Stimulated activated naive CD8-positive, alpha-beta T cell treated with anti-CD3 and anti-CD28 coated beads, Interleukin-15, Interleukin-2, amounts not matched to agents 100 U/mL and 50 U/mL, for 24 hours (primary cell): ENCODE data around the gene CASP1.
A peak's percentile ranks its signal among the peaks of the same experiment; 100 is the strongest.
"Not testable (repeated sequence)": the region's sequence is repeated elsewhere in the genome, so short reads cannot be mapped to it uniquely, and the experiment has no call there.

ENCODE experiments used
- ATAC-seq: fragments of 150-1000 bp; cut with Tn5 transposase; one replicate; pipeline ENCODE4 v1.10.0; 2021
- DNase-seq: peaks from one replicate; pipeline ENCODE4 v3.0.0; 2021

The CASP1 gene

DNA sequence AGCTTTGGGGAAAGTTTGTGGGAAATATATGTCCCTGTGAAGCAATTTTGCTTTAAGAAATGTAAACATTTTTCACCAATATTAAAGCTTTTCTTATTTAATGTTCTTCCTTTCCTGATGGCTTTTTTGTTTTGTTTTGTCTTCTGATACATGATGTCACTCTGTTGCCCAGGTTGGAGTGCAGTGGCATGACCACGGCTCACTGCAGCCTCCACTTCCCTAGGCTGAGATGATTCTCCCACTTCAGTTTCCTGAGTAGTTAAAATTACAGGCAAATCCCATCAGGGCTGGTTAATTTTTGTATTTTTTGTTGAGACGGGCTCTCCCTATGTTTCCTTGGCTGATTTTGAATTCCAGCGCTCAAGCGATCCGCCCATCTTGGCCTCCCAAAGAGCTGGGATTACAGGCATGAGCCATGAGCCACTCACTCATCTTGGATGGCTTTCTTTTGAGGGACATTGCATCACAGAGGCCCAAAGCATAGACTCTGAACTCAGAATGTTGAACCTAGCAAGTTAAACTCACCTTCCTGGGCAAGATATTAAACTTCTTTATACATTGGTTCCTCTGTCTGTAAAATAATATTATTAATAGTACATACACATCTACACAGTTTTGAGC lies 10.8 kb upstream of the CASP1 start:
- DNase-seq (no peak), ATAC-seq (no peak)

- ATAC-seq (peak; percentile 92), DNase-seq (peak; percentile 33)
These were observed 9.9 kb upstream of the CASP1 start, which contains the start of gene CARD16 for GRCh38 chr11:105044557-105045524. Gene CARD16, minus strand, starts transcription at chr11:105045335. Its CDS starts 38 bp downstream, at chr11:105045297.

GRCh38 chr11:105042178-105042577 lies 7.2 kb upstream of the CASP1 start:
- no peak for ATAC-seq
- DNase-seq, result no peak

GRCh38 chr11:105040703-105041102 lies 5.8 kb upstream of the CASP1 start:
- ATAC-seq, result no peak

DNA sequence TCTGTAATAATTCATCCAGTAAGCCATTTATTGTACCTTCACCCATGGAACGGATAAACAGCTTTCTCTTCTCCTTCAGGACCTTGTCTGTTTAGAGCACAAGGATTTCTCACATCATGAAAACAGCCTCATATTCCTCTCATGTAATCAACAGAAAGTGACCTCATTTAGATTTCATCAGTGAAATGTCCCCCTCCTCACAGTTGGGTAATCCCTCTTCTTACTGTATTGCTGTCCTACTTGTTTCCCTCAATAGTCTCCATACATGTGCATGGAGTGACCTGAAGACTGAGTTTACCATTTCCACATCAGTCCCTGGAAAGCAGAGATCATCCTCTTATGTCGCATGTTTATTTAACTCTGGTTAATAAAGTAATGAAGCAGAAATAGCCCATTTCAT lies 556 bp downstream of the CASP1 start:
- not testable (repeated sequence) for ATAC-seq

More at GRCh38 chr11:105040703-105041102, 5.8 kb upstream of the CASP1 start:
- no peak for DNase-seq

DNA sequence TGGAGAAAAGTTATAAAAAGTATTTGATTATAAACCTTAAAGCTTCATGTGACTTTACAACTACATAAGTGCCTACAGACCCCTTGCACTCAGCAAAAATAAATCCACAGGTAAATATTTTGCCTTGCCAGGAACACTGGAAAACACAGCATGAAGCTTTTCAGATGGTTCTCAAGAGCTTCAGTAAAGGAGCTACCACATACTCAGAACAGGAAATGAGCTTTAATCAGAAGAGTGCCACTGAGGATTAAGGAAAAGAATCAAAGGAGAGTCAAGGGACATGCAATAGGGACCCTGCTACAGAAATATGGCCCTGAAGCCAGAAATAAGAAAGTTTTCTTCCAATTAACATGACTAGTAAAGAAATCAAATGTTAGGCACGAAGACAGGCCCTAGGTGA lies 1.2 kb downstream of the CASP1 start:
- no peak for ATAC-seq
- no peak for DNase-seq

More for the DNA sequence above, 556 bp downstream of the CASP1 start:
- not testable (repeated sequence) for DNase-seq

DNA sequence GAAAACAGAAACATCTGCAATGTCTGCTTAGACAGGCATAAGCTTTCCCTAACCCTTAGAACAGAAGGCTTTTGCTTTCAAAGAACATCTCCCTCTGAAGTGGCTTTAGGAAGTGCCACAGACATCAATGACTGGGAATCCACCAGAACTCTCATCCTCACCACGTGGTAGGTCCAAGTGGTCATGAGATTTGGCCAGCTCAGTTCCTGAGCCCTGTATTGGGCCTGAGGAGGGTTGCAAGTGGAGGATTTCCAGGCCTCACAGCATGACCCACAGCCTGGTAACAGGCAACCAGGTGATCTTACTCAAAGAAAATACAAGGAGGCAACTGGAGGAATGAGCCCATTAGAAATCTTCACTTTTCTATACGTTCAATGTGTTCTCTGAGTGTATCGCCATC lies 1.6 kb downstream of the CASP1 start:
- no peak for ATAC-seq
- no peak for DNase-seq

- DNase-seq, result no peak
- no peak for ATAC-seq
These were observed 2.4 kb downstream of the CASP1 start for GRCh38 chr11:105032495-105032894.

DNA sequence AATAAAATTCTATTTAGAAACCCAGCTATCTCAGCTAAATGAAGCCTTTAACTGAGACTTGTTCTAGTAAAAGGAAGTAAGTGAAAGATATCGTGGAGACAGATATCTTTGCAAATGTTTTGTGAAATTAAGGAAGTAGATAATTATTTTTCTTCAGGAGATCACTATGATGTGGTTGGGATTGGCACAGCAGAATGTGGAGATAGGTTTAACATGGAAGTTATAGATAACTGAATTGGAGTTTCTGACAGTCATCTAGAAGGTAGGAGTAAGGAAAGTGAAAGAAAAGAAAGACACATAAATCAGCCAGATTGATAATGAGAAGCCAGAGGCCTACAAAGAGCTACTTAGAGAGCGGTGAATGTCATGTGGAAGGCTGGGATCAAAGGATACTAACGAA lies 7.3 kb downstream of the CASP1 start:
- no peak for DNase-seq

DNA sequence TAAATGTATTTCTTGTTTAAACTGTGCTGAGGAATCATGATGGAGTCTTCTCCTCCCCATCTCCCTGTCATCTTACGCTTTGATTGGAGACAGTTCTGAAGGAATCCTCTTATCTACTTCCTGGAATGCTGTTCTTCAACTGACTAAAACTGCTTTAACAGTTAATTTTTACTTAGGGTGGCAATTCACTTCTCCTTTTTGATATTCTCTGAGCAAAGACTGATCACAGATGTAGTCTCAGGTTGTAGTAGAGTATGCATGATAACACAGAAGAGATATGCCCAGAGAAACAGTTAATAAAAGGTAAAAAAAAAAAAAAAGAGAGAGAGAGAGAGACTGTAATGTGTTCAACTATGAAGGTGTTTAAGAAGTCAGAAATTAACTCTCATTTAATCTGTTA lies 10.6 kb downstream of the CASP1 start:
- DNase-seq (no peak), ATAC-seq (no peak)

More for the DNA sequence above, 7.3 kb downstream of the CASP1 start:
- ATAC-seq, result no peak

DNA sequence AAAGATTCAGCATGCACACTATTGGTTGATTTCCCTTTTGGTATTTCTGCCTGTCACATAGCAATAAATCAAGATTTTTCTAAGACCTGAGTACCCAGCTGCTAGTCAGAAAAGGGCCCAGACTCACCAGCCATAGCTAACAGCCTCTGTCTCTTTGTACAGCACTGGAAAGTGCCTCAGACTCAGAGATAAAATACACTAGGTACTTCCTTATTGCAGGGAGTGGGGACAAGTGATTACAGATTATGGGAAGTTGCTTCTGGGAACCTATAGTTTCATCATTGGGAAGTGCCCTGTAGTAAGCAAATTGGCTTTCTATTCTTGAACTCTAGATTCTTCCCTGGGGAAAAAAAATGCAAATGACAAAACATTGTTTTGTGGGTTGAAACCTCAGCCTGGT lies 11.9 kb downstream of the CASP1 start, which contains the start of gene CASP5:
Gene CASP5, minus strand, starts transcription at position 166 of the 400 bp plus-strand sequence. Its CDS starts 32 bp downstream, at position 134.
- ATAC-seq, result no peak

GRCh38 chr11:105022527-105022926 lies 12.4 kb downstream of the CASP1 start:
- no peak for ATAC-seq
- DNase-seq, result no peak

More for the DNA sequence above, 11.9 kb downstream of the CASP1 start, which contains the start of gene CASP5:
- DNase-seq, result no peak

DNA sequence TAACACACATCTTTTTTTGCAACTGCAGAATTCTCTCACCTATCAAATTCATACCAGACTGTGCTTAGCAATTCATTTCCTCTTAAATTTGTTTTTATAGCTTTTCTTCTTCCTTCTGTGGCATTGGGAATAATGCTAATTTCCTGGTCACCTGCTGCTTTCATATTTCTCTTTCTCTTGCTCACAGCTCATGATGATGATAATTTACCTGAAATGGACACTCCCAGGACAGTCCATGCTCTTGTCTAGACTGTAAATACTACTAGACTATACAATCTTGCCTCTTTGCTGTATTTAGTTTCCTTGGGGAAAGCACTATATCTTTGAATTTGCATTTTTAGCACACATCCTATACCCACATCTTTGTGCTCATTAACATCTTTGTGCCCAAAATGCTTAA lies 27.5 kb downstream of the CASP1 start:
- no peak for ATAC-seq
- no peak for DNase-seq

DNA sequence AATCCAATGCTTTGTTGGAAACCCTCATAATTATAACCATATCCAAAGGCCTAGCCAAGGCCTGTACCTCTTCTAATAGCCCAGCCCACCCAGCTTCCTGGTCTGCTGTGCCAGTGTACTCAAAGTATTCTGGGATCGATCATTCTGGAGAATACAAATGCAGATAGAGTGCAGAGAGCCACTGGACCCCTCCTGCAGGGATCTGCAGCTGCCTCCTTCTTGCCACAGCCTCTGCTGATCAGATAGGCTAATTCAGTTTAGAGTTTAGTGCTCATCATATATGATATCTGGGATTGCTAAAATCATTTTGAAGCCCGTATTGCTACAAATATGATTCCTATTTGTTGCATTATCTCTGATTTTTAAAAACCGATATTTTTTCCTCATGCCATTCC lies 29.5 kb downstream of the CASP1 start:
- no peak for DNase-seq
- ATAC-seq, result no peak

DNA sequence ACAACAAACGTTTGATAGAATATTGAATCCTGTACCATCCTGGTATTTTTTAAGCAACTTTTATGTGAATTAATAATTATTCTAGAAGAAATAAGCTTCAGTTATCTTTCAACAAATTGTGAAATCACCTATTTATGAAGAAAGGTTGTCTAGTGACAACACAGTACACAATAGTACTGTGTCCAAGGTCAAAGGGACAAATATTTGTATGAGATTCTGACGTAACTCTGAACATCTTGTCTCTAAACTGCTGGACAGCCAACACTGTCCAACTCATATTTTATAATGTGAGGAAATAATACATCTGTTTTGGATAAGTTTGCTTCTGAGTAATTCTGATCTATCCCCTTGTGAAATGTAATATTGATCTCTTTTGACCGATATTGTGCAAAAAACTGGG lies 30.9 kb downstream of the CASP1 start:
- no peak for ATAC-seq
- no peak for DNase-seq

DNA sequence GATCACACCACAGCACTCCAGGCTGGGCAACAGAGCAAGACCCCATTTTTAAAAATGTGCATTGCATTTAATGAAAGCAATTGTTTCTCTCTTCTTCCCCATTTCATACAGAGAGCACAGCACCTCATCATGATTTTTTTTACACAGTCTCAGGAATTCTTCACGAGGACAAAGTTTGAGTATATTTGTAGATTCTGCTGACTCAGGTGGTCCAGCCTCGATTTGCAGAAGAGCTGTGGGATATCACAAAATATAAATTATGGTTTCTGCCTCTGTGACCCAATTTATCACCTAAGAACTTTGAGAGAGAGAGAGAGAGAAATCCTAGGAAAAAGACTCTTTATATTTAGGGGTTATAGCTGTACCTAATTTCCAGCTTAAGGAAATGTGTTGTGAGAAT lies 31.8 kb downstream of the CASP1 start:
- ATAC-seq (no peak), DNase-seq (no peak)

DNA sequence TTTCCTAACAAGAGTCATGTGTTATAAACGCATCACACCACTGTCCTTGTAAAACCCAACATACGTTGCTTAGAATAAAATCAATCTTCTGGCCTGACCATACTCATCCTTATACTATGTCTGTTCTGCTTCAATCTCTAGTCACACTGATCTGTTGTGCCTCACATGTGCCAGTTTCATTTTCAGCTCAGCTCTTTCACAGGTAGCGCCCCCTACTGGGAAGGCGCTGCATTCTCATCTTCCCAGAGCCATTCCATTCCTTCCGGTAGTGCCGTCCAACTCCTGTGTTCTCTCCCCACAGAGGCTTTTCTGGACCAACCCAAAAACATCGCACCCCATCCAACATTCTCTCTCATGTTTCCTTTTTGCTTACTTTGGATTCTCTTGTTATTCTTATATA lies 34.1 kb downstream of the CASP1 start:
- peak; percentile 66 for DNase-seq
- peak; percentile 83 for ATAC-seq

DNA sequence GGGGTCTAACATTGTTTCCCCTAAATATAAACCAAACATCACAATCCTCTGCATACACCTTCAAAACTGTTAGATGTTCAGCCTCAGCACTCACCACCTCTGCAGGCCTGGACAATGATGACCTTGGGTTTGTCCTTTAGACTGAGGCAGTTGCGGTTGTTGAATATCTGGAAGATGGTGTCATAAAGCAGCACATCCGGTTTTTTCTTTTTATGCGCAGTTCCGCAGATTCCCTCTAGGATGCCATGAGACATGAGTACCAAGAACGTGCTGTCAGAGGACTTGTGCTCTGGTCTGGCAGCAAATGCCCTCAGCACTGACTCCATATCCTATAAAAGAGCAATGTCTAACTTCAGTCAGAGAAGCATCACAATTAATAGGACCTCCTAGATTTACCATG lies 34.8 kb downstream of the CASP1 start:
- ATAC-seq (no peak), DNase-seq (peak; percentile 12)

DNA sequence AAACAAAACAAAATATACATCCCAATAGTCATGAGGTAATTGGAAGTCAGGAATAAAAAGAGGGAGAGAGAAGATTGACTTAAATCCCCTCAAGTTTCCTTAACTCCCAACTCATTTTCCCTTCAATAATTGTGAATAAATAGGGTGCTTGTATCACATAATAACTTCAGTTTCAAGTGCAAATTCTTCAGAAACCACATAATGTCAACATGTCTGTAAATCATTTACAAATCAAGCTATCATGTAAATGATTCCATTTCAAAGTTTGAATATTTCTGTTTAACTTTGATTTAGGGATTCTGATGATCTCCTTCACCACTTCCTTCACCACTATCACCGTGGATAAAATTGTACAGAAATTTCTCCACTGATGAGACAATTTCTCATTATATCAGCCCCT lies 35.2 kb downstream of the CASP1 start:
- DNase-seq, result no peak
- ATAC-seq, result no peak

DNA sequence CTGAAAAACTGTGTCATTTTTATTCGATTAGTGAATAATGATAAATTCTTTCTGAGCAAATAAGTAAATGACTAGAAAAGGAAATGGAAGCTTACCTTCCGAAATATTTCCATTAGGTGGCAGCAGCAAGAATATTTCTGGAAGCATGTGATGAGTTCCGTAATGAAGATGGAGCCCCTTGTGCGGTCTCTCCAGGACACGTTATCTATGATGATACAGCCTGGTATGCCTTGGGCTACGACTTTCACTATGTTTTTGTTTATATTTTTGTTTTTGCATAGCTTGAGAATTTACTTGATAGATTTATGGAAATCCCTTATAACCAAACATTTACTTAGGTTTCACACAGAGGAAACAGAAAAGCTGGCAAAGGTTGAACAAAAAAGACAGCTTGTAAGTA lies 37.7 kb downstream of the CASP1 start:
- no peak for DNase-seq
- no peak for ATAC-seq

DNA sequence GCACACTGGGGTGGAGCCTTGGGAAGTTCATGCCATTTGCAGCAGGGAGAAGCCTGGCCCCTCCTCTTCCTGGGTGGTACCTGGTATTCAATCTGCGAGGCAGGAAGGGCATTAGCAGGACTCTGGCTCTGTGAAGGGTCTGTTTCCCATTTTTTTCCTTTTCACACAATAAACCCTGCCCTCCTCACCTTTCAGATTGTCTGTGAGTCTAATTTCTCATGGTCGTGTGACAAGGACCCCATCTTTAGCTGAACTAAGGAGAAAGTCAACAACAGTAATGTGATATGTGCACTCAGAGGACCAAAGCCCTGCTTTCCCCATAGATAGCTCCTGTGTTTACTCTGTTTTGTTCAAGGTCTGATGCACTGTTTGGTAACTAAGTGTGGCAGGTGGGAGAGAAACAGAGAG lies 39.9 kb downstream of the CASP1 start:
- ATAC-seq (no peak), DNase-seq (no peak)

- DNase-seq (no peak), ATAC-seq (no peak)
These were observed 42.2 kb downstream of the CASP1 start for GRCh38 chr11:104992781-104993180.

DNA sequence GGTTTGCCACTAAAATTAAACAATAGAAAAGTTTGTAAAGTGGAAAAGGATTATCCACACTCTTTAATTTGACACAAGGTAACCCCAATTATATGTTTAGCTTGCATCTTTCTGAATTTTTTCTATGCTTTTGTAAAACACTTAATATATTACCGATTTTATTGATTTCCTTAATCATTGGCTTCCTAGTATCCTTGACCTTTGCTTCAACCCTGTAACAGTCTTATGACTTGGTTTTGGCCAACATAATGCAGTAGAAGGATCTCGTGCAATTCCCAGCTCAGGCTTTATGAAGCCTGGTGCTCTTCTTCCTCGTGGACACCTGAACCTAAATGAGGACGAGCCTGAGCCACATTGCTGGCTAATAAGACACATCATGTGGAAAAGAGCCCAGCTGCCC lies 43.0 kb downstream of the CASP1 start:
- DNase-seq, result no peak
- ATAC-seq, result no peak
